Middle frontal gyrus (tissue), 1 donor: ENCODE results near the gene FAIM2.

Source experiments
- DNase-seq: peaks from one replicate; pipeline ENCODE4 v3.0.0-alpha.2; 2015; ENCODE audit warnings: low spot score; ENCODE audit errors: extremely low spot score

The FAIM2 gene

GRCh38 chr12:49939707-49940106, 36.0 kb upstream of the FAIM2 start:
- no peak for DNase-seq

- DNase-seq = no peak
Observed at GRCh38 chr12:49939307-49939706, 35.6 kb upstream of the FAIM2 start.

- no peak for DNase-seq
Observed at GRCh38 chr12:49937639-49938300, 34.1 kb upstream of the FAIM2 start.

GRCh38 chr12:49936925-49937324, 33.2 kb upstream of the FAIM2 start:
- DNase-seq = no peak

- no peak for DNase-seq
Observed at GRCh38 chr12:49934505-49934904, 30.8 kb upstream of the FAIM2 start.

- DNase-seq = no peak
Observed at GRCh38 chr12:49933796-49934195, 30.1 kb upstream of the FAIM2 start.

- no peak for DNase-seq
Observed at GRCh38 chr12:49932533-49933130, 28.9 kb upstream of the FAIM2 start.

- DNase-seq = no peak
Observed at GRCh38 chr12:49932023-49932422, 28.3 kb upstream of the FAIM2 start.

GRCh38 chr12:49930515-49931288, 27.0 kb upstream of the FAIM2 start:
- no peak for DNase-seq

GRCh38 chr12:49929581-49929980, 25.9 kb upstream of the FAIM2 start:
- no peak for DNase-seq

- no peak for DNase-seq
Observed at GRCh38 chr12:49928471-49928870, 24.8 kb upstream of the FAIM2 start.

GRCh38 chr12:49925433-49926204, 21.9 kb upstream of the FAIM2 start:
- DNase-seq = no peak

- DNase-seq = no peak
Observed at GRCh38 chr12:49924628-49925246, 21.0 kb upstream of the FAIM2 start.

GRCh38 chr12:49923880-49924556, 20.3 kb upstream of the FAIM2 start:
- DNase-seq = no peak

- DNase-seq = no peak
Observed at GRCh38 chr12:49923035-49923644, 19.4 kb upstream of the FAIM2 start.

- no peak for DNase-seq
Observed at GRCh38 chr12:49922349-49923034, 18.8 kb upstream of the FAIM2 start.

GRCh38 chr12:49921936-49922335, 18.2 kb upstream of the FAIM2 start:
- DNase-seq = no peak

GRCh38 chr12:49921299-49921698, 17.6 kb upstream of the FAIM2 start:
- DNase-seq = no peak

- no peak for DNase-seq
Observed at GRCh38 chr12:49920915-49921286, 17.2 kb upstream of the FAIM2 start.
